Activated naive CD4-positive, alpha-beta T cell treated with anti-CD3 and anti-CD28 coated beads for 36 hours (primary cell): Measurements from ENCODE around the gene PCNA. TPM values are rescaled to one million over a fixed set of nuclear protein-coding genes. Genes with fewer than 3 reads are reported as not detected.
A peak's percentile ranks its signal among the peaks of the same experiment; 100 is the strongest.
"Not testable (repeated sequence)": the region's sequence is repeated elsewhere in the genome, so short reads cannot be mapped to it uniquely, and the experiment has no call there.

Experiments used
- CTCF ChIA-PET: fragments of 350-600 bp; sonication (Branson Sonifier 250); formaldehyde crosslinking; loops from one replicate; lab custom pipeline; 2021; ENCODE audit warnings: antibody characterized with exemption; lab: Charles Lee
- DNase-seq: peaks from one replicate; pipeline ENCODE4 v3.0.0-alpha.2; 2020
- H3K27ac Mint-ChIP-seq: one replicate; pipeline ENCODE4 v1.8.0; 2021; ENCODE audit warnings: mild to moderate bottlenecking, mixed read lengths
- H3K27me3 Mint-ChIP-seq: one replicate; pipeline ENCODE4 v1.8.0; 2021; ENCODE audit warnings: low read depth, mixed read lengths
- H3K36me3 Mint-ChIP-seq: one replicate; pipeline ENCODE4 v1.8.0; 2021; ENCODE audit warnings: low read depth, mixed read lengths
- H3K4me1 Mint-ChIP-seq: one replicate; pipeline ENCODE4 v1.8.0; 2021; ENCODE audit warnings: low read depth, mixed read lengths
- H3K4me3 Mint-ChIP-seq: one replicate; pipeline ENCODE4 v1.8.0; 2021; ENCODE audit warnings: mild to moderate bottlenecking, moderate library complexity, mixed read lengths
- H3K9me3 Mint-ChIP-seq: one replicate; pipeline ENCODE4 v1.8.0; 2021; ENCODE audit warnings: mixed read lengths
- intact Hi-C: fragments of 100-400 bp; cut with micrococcal nuclease; formaldehyde crosslinking; loops from one replicate; pipeline ENCODE4 v1.15.1; 2023
- total RNA-seq, 2 experiments: library from RNA; stranded (reverse); gene quantifications; one replicate each; pipeline ENCODE4 v1.2.3, GENCODE V29; 2021

PCNA gene
- total RNA-seq, 2 experiments from 2014 or later: 631 to 641 TPM

DNA sequence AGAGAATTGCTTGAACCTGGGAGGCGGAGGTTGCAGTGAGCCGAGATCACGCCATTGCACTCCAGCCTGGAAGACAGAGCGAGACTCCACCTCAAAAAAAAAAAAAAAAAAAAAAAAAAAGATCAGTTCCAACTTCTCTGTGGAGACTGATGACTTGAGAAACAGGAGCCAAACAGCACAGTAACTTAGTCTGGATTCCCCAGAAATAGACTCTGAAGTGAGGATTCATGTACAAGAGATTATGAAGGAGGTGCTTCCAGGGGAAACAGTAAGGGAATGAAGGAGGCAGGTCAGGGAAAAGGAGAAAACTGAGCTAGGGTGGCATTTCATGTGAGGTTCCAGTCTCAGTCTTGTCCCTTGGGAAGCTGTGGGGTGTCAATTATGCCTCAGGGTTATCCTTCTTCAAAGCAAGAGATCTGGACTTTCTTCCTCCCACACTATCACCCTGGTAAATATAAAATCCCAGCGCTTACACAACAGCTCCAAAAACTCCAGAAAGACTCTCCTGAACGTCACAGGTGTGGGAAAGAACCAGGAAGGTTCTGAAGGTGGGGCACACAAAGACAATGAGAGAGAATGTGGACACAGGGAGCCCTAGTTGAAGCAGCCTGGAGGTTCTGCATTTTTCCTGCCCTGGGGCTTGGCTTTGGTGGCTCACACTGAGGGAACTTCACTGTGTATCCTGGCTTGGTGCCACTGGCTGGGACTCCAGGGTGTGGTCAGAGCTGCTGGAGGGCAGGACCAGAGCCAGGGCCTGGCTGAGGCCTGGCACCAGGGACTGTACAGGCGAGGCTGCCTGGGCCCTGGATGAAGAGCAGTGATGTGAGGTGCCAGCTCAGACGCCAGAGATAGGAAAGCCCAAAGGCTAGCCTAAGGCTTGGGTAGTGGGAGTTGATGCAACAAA, 46.8 kb downstream of the PCNA start:
- H3K4me3 Mint-ChIP-seq: no peak overlapping the region
- no peaks in the 10 kb centered on the region for H3K36me3 Mint-ChIP-seq
- CTCF ChIA-PET: interaction anchor here (0.8 to 1.1 kb wide), 3 partner anchors 16 to 28 kb away, joined by 3 to 4 read pairs (median 3); no protein-coding TSS in a partner anchor
- H3K27me3 Mint-ChIP-seq: no peaks in the 10 kb centered on the region
- no peak overlapping the region for H3K27ac Mint-ChIP-seq
- peaks cover 11% of the 10 kb centered on the region for H3K4me1 Mint-ChIP-seq
- intact Hi-C loops: no loop called here
- DNase-seq: no peak
- H3K9me3 Mint-ChIP-seq: no peaks in the 10 kb centered on the region

DNA sequence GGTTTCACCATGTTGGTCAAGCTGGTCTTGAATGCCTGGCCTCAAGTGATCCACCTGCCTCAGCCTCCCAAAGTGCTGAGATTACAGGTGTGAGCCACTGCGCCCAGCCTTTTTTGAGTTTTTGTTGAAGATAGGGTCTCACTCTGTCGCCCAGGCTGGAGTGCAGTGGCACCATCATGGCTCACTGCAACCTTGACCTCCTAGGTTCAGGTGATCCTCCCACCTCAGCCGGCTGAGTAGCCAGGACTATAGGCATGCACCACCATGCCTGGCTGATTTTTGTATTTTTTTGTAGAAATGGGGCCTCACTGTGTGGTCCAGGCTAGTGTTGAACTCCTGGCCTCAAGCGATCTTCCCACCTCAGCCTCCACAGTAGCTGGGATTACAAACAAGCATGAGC, 47.8 kb downstream of the PCNA start:
- CTCF ChIA-PET: interaction anchor here (1.2 to 1.4 kb wide), 2 partner anchors 15 to 29 kb away, joined by 3 to 4 read pairs; no protein-coding TSS in a partner anchor

DNA sequence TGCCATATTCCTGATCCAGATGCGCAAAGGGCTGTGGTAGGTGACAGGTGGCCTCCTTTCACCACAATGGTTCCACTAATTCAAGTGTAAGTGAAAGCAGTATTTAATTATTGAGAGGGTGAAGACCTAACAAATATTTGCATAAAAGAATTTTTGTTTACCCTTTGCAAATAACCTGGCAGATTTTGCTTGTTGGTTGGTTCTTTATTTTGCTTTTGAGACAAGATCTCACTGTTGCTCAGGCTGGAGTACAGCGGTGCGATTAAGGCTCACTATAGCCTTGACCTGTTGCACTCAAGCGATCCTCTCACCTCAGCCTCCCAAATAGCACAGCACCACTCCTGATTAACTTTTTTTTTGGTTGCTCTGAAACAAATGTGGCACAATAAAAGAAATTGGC, 49.2 kb downstream of the PCNA start:
- no peak for DNase-seq
- no peak overlapping the region for H3K4me3 Mint-ChIP-seq
- H3K27me3 Mint-ChIP-seq: no peaks in the 10 kb centered on the region
- H3K9me3 Mint-ChIP-seq: no peaks in the 10 kb centered on the region
- intact Hi-C loops: no loop called here
- CTCF ChIA-PET: interaction anchor here (0.8 kb wide), 1 partner anchor 135 kb away, joined by 5 read pairs; no protein-coding TSS in a partner anchor
- H3K36me3 Mint-ChIP-seq: no peaks in the 10 kb centered on the region
- no peak overlapping the region for H3K27ac Mint-ChIP-seq
- H3K4me1 Mint-ChIP-seq: peaks cover 3% of the 10 kb centered on the region

More for the DNA sequence above, 47.8 kb downstream of the PCNA start:
- H3K36me3 Mint-ChIP-seq, H3K27ac Mint-ChIP-seq, H3K9me3 Mint-ChIP-seq, intact Hi-C loops, DNase-seq, H3K27me3 Mint-ChIP-seq, H3K4me1 Mint-ChIP-seq, H3K4me3 Mint-ChIP-seq: not testable (repeated sequence)

DNA sequence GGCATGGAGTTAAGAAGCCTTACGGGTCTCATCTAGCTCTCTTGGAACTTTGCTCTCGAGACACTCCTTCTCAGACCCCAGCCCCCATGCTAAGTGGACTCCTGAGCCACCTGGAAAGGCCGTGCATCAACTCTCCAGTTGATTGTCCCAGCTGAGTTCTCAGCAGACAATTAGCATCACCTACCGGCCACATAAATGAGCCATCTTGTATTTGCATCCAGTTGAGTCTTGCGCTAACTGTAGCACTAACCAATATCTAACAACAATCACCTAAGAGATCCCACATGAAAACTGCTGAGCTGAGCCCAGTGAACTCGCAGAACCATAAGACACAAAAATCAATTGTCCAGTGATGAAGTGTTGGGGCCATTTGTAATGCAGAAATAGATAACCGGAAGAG, 49.7 kb downstream of the PCNA start:
- intact Hi-C loops: no loop called here
- H3K4me3 Mint-ChIP-seq: no peak overlapping the region
- H3K4me1 Mint-ChIP-seq: peaks cover 3% of the 10 kb centered on the region
- H3K27ac Mint-ChIP-seq: no peak overlapping the region
- H3K9me3 Mint-ChIP-seq: no peaks in the 10 kb centered on the region
- no peaks in the 10 kb centered on the region for H3K27me3 Mint-ChIP-seq
- CTCF ChIA-PET: interaction anchor here (1.7 kb wide), 1 partner anchor 13 kb away, joined by 7 read pairs; no protein-coding TSS in a partner anchor
- H3K36me3 Mint-ChIP-seq: no peaks in the 10 kb centered on the region
- DNase-seq: no peak

DNA sequence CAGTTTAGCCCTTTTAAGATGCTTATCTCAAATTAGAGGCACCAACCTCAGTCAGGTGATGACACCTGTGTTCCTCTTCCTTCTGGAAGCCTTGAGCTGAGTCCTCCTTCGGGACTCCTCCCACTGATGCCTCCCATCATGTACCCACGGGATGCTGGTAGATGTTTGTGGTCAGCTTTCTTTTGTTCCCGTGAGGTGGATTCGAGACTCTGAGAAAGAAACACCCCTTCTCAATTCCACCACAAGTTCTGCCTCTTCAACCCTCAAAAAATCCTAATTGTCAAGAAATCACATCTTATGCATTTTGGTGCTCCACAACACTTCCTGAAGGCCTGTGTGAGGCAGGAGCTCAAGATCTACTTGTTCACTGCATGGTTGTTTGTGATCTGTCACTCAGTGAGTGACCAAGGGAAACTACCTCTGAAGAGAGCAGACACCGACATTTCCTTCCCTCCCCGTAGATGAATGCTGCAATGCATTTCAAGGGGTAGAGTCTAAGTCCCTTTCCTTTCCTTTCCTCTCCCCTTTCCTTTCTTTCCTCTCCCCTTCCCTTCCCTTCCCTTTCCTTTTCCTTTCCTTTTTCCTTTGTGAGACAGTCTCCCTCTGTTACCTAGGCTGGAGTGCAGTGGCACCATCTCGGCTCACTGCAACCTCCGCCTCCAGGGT, 50.5 kb downstream of the PCNA start:
- peaks cover 1% of the 10 kb centered on the region for H3K4me1 Mint-ChIP-seq
- no peaks in the 10 kb centered on the region for H3K36me3 Mint-ChIP-seq
- no peaks in the 10 kb centered on the region for H3K27me3 Mint-ChIP-seq
- H3K4me3 Mint-ChIP-seq: no peak overlapping the region
- intact Hi-C loops: no loop called here
- H3K27ac Mint-ChIP-seq: no peak overlapping the region
- DNase-seq: no peak
- no peaks in the 10 kb centered on the region for H3K9me3 Mint-ChIP-seq
- CTCF ChIA-PET: interaction anchor here (1.1 to 1.7 kb wide), 2 partner anchors 12 to 57 kb away, joined by 3 to 7 read pairs; partner anchors contain the start of gene CDS2

DNA sequence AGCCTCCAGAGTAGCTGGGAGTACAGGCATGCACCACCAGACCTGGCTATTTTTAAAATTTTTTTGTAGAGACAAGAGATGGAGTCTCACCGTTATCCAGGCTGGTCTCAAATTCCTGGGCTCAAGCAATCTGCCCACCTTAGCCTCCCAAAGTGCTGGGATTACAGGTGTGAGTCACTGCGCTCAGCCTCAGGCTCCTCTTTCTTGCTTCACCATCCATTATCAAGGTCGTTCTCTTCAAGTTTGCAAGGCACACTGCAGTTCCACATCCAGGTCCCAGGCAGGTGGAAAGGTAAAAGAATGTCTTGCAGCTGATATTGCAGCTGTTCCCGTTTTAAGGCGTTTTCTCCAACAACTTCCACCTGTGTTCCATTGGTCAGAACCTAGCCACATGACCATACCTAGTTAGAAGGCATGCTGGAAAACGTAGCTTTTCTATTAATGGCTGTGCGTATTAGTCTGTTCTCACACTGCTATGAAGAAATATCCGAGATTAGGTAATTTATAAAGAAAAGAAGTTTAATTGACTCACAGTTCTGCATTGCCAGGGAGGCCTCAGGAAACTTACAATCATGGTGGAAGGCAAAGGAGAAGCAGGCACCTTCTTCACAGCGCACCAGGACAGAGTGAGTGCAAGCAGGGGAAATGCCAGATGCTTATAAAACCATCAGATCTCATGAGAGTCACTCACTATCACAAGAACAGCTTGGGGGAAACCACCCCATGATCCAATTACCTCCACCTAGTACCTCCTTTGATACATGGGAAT, 51.7 kb downstream of the PCNA start:
- Mint-ChIP-seq H3K36me3 (no peaks in the 10 kb centered on the region), H3K4me1 (no peaks in the 10 kb centered on the region), H3K4me3 (no peak overlapping the region), H3K9me3 (no peaks in the 10 kb centered on the region), H3K27me3 (no peaks in the 10 kb centered on the region), H3K27ac (no peak overlapping the region)
- intact Hi-C loops: no loop called here
- DNase-seq: no peak
- CTCF ChIA-PET: interaction anchor here (0.8 to 1.7 kb wide), 3 partner anchors 11 to 58 kb away, joined by 3 to 7 read pairs (median 4); partner anchors contain the start of gene CDS2

DNA sequence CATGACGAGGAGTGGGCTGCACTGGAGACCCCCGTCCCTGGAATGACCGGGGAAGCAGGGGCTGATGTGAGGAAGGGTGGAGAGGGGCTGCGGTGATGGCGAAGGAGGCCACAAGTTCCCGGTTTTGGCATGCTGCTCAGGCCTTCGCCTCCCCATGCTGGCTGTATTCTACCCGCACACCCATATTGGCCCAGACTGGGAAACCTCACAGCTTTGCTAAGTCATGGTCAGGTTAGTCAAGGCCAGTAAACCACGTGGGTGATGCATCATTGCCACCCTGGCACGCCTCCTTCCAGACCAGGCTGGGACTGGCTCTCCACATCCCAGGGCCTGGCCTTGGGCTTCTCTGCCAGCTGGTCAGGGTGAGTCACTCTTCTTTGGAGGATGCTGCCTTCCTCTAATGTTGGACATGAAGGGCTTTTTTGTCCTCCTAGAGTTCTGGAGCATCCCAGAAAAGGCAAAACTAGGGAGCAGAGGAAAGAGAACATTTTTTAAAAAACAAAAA, 53.8 kb downstream of the PCNA start:
- CTCF ChIA-PET: interaction anchor here (1.9 kb wide), 1 partner anchor 34 kb away, joined by 9 read pairs; no protein-coding TSS in a partner anchor
- no peaks in the 10 kb centered on the region for H3K27me3 Mint-ChIP-seq
- H3K27ac Mint-ChIP-seq: no peak overlapping the region
- H3K4me1 Mint-ChIP-seq: no peaks in the 10 kb centered on the region
- no peaks in the 10 kb centered on the region for H3K9me3 Mint-ChIP-seq
- no peaks in the 10 kb centered on the region for H3K36me3 Mint-ChIP-seq
- peak; percentile 6 for DNase-seq
- H3K4me3 Mint-ChIP-seq: no peak overlapping the region
- intact Hi-C loops: no loop called here

DNA sequence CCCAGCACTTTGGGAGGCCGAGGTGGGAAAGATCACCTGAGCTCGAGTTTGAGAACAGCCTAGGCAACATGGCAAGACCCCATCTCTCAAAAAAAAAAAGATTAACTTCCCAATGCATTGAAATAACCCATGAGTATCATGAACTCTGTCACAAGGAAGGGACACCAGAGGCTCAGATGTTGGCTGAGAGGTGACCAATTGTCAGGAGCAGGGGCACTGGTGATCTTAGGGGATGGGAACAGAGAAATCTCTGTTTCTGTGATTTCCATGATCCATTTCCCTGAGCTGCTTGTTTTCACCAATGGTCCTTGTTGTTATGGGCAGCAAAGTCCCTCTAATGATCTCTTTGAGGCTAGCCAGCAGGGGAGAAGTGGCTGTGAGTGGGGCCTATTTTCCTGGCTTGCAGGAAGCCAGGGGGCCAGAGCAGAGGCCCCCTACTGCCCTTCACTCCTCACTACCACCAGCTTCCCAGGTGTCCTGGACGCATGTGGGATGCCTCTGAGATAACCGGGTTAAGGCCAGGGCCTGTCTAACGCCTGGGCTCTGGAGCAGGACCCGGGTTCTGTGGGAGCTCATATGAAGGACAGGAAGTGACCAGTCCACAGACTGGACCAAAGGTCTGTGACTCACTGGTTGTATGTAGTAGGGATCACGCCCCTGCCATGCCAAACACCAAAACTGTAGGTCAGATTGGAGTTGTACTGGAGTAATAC, 54.4 kb downstream of the PCNA start:
- no peaks in the 10 kb centered on the region for H3K27me3 Mint-ChIP-seq
- DNase-seq: no peak
- no peaks in the 10 kb centered on the region for H3K36me3 Mint-ChIP-seq
- H3K27ac Mint-ChIP-seq: no peak overlapping the region
- intact Hi-C loops: no loop called here
- CTCF ChIA-PET: interaction anchor here (0.7 to 1.9 kb wide), 2 partner anchors 8 to 35 kb away, joined by 8 to 9 read pairs; no protein-coding TSS in a partner anchor
- H3K9me3 Mint-ChIP-seq: no peaks in the 10 kb centered on the region
- no peaks in the 10 kb centered on the region for H3K4me1 Mint-ChIP-seq
- H3K4me3 Mint-ChIP-seq: no peak overlapping the region

Other genes starting within 250 kb of the PCNA start
- gene SLC23A2, start 118.4 kb downstream of the PCNA start, total RNA-seq: 10 to 100 TPM; 16.4 to 18.1 TPM
- gene TMEM230, start 6.9 kb downstream of the PCNA start, total RNA-seq: 10 to 100 TPM; 86.3 to 90.5 TPM
- gene CDS2, start 7.0 kb upstream of the PCNA start, total RNA-seq: 10 to 100 TPM; 23.2 to 24.1 TPM
- gene PROKR2, start 197.0 kb upstream of the PCNA start, total RNA-seq: not detected